ENCODE data around the gene LRRC46. TPM values are rescaled to one million over a fixed set of nuclear protein-coding genes. Genes with fewer than 3 reads are reported as not detected.

The LRRC46 gene
- total RNA-seq, 1 donor from 2014 or later: 0.30 TPM

DNA sequence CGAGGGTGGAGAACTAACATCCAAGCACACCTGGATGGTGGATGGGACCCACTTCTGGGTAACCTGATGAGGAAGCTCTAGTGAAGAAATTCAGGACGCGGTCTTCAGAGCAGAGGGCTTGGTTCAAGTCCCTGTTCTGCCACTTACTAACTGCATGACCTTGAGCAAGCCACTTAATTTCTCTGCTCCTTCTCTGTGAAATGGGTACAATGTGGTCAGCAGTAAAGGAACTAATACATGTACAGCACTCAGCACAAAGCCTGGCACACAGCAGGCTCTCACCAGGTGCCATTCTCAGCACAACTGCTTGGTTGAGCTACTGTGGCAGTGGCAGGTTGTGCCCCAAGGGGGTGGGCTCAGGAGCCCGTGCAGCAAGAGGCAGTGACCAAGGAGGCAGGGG lies 8.0 kb upstream of the LRRC46 start:
- Histone ChIP-seq H3K36me3 (ENCODE audit: insufficient read depth, low read length) (peaks cover 35% of the 10 kb centered on the region), H2AFZ (ENCODE audit: low read depth, low read length) (no peak overlapping the region), H3K9ac (ENCODE audit: low read length) (no peak overlapping the region), H3K4me3 (ENCODE audit: insufficient read depth, low read depth, low read length) (no peak overlapping the region), H3K27me3 (ENCODE audit: insufficient read depth, low read length) (no peaks in the 10 kb centered on the region), H3K4me1 (ENCODE audit: insufficient read depth, low read length) (peaks cover 15% of the 10 kb centered on the region), H3K9me3 (ENCODE audit: insufficient read depth, low read depth, low read length) (no peaks in the 10 kb centered on the region), H3K79me2 (ENCODE audit: insufficient read depth, low read length) (peaks cover 8% of the 10 kb centered on the region), H4K20me1 (ENCODE audit: insufficient read depth, low read length) (peaks cover 10% of the 10 kb centered on the region), H3K4me2 (ENCODE audit: low read length) (no peak overlapping the region), H3K27ac (ENCODE audit: low read depth, low read length) (no peak overlapping the region)
- peaks cover 18% of the 10 kb centered on the region for H3K36me3 Mint-ChIP-seq (ENCODE audit: low read depth, unreplicated experiment)
- no peak for DNase-seq (ENCODE audit: low read depth)
- no peaks in the 10 kb centered on the region for H3K27me3 Mint-ChIP-seq (ENCODE audit: low read depth, unreplicated experiment)
- H3K4me3 Mint-ChIP-seq (ENCODE audit: unreplicated experiment): no peak overlapping the region
- peaks cover 6% of the 10 kb centered on the region for H3K4me1 Mint-ChIP-seq (ENCODE audit: low read depth, unreplicated experiment)
- FAIRE-seq: no peak
- no peak overlapping the region for H3K27ac Mint-ChIP-seq (ENCODE audit: unreplicated experiment)
- H3K9me3 Mint-ChIP-seq (ENCODE audit: unreplicated experiment): no peaks in the 10 kb centered on the region
- no peak for TF ChIP-seq EZH2 (IDR thresholded peaks at IDR 0.05; ENCODE audit: insufficient read depth, low read length)
- TF ChIP-seq, protein P1, sequence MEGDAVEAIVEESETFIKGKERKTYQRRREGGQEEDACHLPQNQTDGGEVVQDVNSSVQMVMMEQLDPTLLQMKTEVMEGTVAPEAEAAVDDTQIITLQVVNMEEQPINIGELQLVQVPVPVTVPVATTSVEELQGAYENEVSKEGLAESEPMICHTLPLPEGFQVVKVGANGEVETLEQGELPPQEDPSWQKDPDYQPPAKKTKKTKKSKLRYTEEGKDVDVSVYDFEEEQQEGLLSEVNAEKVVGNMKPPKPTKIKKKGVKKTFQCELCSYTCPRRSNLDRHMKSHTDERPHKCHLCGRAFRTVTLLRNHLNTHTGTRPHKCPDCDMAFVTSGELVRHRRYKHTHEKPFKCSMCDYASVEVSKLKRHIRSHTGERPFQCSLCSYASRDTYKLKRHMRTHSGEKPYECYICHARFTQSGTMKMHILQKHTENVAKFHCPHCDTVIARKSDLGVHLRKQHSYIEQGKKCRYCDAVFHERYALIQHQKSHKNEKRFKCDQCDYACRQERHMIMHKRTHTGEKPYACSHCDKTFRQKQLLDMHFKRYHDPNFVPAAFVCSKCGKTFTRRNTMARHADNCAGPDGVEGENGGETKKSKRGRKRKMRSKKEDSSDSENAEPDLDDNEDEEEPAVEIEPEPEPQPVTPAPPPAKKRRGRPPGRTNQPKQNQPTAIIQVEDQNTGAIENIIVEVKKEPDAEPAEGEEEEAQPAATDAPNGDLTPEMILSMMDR (IDR thresholded peaks at IDR 0.05; ENCODE audit: insufficient read depth, low read depth, low read length): no peak

DNA sequence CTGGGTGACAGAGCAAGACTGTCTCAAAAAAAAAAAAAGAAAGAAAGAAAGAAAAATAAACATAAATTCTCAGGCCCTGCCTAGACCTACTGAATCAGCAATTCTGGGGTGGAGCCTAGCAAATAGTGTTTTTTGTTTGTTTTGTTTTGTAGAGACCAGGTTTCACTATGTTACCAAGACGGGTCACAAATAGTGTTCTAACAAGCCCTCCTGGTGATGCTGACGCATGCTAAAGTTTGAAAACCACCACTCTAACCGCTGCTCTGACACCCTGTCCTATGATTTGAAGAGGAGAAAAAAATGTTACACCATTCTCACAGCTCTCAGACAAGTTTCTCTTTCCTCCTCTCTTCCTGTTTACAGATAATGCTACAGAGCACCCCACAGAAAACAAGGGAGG lies 1.6 kb upstream of the LRRC46 start:
- Histone ChIP-seq H3K79me2 (ENCODE audit: insufficient read depth, low read length) (peaks cover 26% of the 10 kb centered on the region), H3K4me3 (ENCODE audit: insufficient read depth, low read depth, low read length) (no peak overlapping the region), H3K4me1 (ENCODE audit: insufficient read depth, low read length) (peaks cover 11% of the 10 kb centered on the region), H3K4me2 (ENCODE audit: low read length) (peak overlapping the region; percentile 88), H3K27me3 (ENCODE audit: insufficient read depth, low read length) (no peaks in the 10 kb centered on the region), H4K20me1 (ENCODE audit: insufficient read depth, low read length) (no peaks in the 10 kb centered on the region), H3K27ac (ENCODE audit: low read depth, low read length) (no peak overlapping the region), H3K9me3 (ENCODE audit: insufficient read depth, low read depth, low read length) (no peaks in the 10 kb centered on the region), H3K9ac (ENCODE audit: low read length) (peak overlapping the region; percentile 87), H3K36me3 (ENCODE audit: insufficient read depth, low read length) (peaks cover 18% of the 10 kb centered on the region), H2AFZ (ENCODE audit: low read depth, low read length) (no peak overlapping the region)
- Mint-ChIP-seq H3K27me3 (ENCODE audit: low read depth, unreplicated experiment) (no peaks in the 10 kb centered on the region), H3K36me3 (ENCODE audit: low read depth, unreplicated experiment) (peaks cover 19% of the 10 kb centered on the region), H3K4me3 (ENCODE audit: unreplicated experiment) (peak overlapping the region; percentile 98), H3K4me1 (ENCODE audit: low read depth, unreplicated experiment) (peaks cover 9% of the 10 kb centered on the region), H3K9me3 (ENCODE audit: unreplicated experiment) (no peaks in the 10 kb centered on the region), H3K27ac (ENCODE audit: unreplicated experiment) (no peak overlapping the region)
- TF ChIP-seq EZH2 (IDR thresholded peaks at IDR 0.05; ENCODE audit: insufficient read depth, low read length): no peak
- TF ChIP-seq, protein P1 (IDR thresholded peaks at IDR 0.05; ENCODE audit: insufficient read depth, low read depth, low read length): no peak
- no peak for DNase-seq (ENCODE audit: low read depth)
- FAIRE-seq: no peak

DNA sequence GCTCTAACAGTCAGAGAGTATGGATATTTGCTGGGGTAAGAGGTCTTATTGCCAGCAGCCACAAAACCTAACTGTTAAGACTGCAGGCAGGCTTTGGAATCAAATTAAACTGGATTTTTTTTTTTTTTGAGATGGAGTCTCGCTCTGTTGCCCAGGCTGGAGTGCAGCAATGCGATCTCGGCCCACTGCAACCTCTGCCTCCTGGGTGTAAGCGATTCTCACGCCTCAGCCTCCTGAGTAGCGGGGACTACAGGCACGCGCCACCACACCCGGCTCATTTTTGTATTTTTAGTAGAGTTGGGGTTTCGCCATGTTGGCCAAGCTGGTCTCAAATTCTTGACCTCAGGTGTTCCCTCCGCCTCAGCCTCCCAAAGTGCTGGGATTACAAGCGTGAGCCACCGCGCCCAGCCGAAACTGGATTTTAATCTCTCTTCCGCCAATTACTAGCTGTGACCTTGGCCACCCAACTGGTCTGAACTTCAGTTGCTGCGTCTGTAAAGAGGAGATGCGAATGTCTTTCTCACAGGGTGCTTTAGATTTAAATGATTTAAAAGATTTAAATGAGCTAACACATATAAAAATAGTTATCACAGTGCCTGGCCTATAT lies 971 bp upstream of the LRRC46 start:
- Mint-ChIP-seq H3K27me3 (ENCODE audit: low read depth, unreplicated experiment) (no peaks in the 10 kb centered on the region), H3K36me3 (ENCODE audit: low read depth, unreplicated experiment) (peaks cover 22% of the 10 kb centered on the region), H3K4me3 (ENCODE audit: unreplicated experiment) (peak overlapping the region; percentile 98), H3K4me1 (ENCODE audit: low read depth, unreplicated experiment) (peaks cover 9% of the 10 kb centered on the region), H3K9me3 (ENCODE audit: unreplicated experiment) (no peaks in the 10 kb centered on the region), H3K27ac (ENCODE audit: unreplicated experiment) (peak overlapping the region; percentile 90)
- Histone ChIP-seq H3K4me2 (ENCODE audit: low read length) (peak overlapping the region; percentile 88), H3K79me2 (ENCODE audit: insufficient read depth, low read length) (peaks cover 26% of the 10 kb centered on the region), H3K27me3 (ENCODE audit: insufficient read depth, low read length) (no peaks in the 10 kb centered on the region), H2AFZ (ENCODE audit: low read depth, low read length) (no peak overlapping the region), H3K9me3 (ENCODE audit: insufficient read depth, low read depth, low read length) (no peaks in the 10 kb centered on the region), H3K9ac (ENCODE audit: low read length) (peak overlapping the region; percentile 87), H3K36me3 (ENCODE audit: insufficient read depth, low read length) (peaks cover 18% of the 10 kb centered on the region), H3K4me3 (ENCODE audit: insufficient read depth, low read depth, low read length) (peak overlapping the region; percentile 92), H3K4me1 (ENCODE audit: insufficient read depth, low read length) (peaks cover 11% of the 10 kb centered on the region), H4K20me1 (ENCODE audit: insufficient read depth, low read length) (no peaks in the 10 kb centered on the region), H3K27ac (ENCODE audit: low read depth, low read length) (no peak overlapping the region)
- TF ChIP-seq, protein P1 (IDR thresholded peaks at IDR 0.05; ENCODE audit: insufficient read depth, low read depth, low read length): no peak
- no peak for TF ChIP-seq EZH2 (IDR thresholded peaks at IDR 0.05; ENCODE audit: insufficient read depth, low read length)
- DNase-seq (ENCODE audit: low read depth) (no peak), FAIRE-seq (no peak)
